Heart left ventricle (tissue), 16 donors: Measurements from ENCODE around the gene FAM32A. TPM values are rescaled to one million over a fixed set of nuclear protein-coding genes. Genes with fewer than 3 reads are reported as not detected.
A peak's percentile ranks its signal among the peaks of the same experiment; 100 is the strongest.

Experiments
- ATAC-seq, 4 donors: fragments of 200-7000 bp; cut with Tn5 transposase; one replicate each; pipeline ENCODE4 v1.9.1; 2020 to 2022; ENCODE audit warnings: moderate library complexity in 4 of 4, mild to moderate bottlenecking in 3 of 4, moderate number of reproducible peaks in 1 of 4
- DNase-seq, 5 donors: peaks; one replicate each; pipeline ENCODE4 v3.0.0-alpha.2; 2020
- H3K27ac ChIP-seq, 12 donors: fragments of 200-600 bp; sonication (generic) in 4 of 12; one replicate each; pipeline versions ENCODE4 v1.5.0 to v1.8.0; 2016 to 2022; ENCODE audit warnings: mild to moderate bottlenecking in 2 of 12
- H3K27me3 ChIP-seq, 9 donors: fragments of 200-600 bp; sonication (generic) in 2 of 9; one replicate each; pipeline versions ENCODE4 v1.5.1 to v1.8.0; 2016 to 2022; ENCODE audit warnings: mild to moderate bottlenecking in 3 of 9
- H3K36me3 ChIP-seq, 9 donors: fragments of 200-600 bp; sonication (generic) in 2 of 9; one replicate each; pipeline versions ENCODE4 v1.5.0 to v1.8.0; 2018 to 2022; ENCODE audit warnings: mild to moderate bottlenecking in 2 of 9
- H3K4me1 ChIP-seq, 12 donors: fragments of 200-600 bp; sonication (generic) in 4 of 12; one replicate each; pipeline versions ENCODE4 v1.5.0 to v1.8.0; 2016 to 2022; ENCODE audit warnings: mild to moderate bottlenecking in 3 of 12
- H3K4me3 ChIP-seq, 12 donors: fragments of 200-600 bp; sonication (generic) in 4 of 12; one replicate each; pipeline versions ENCODE4 v1.5.0 to v1.8.0; 2017 to 2022; ENCODE audit warnings: mild to moderate bottlenecking in 9 of 12, moderate library complexity in 4 of 12
- H3K9me3 ChIP-seq, 12 donors: fragments of 200-600 bp; sonication (generic) in 4 of 12; one replicate each; pipeline versions ENCODE4 v1.5.0 to v1.8.0; 2016 to 2022; ENCODE audit warnings: mild to moderate bottlenecking in 1 of 12
- CTCF ChIP-seq, 12 donors: fragments of 200-600 bp; sonication (generic) in 4 of 12; IDR thresholded peaks; one replicate each; pipeline versions ENCODE4 v1.5.0 to v1.8.0; 2018 to 2022; ENCODE audit warnings: antibody characterized with exemption in 12 of 12, mild to moderate bottlenecking in 5 of 12
- POLR2A ChIP-seq, 2 donors: fragments of 450-650 bp; IDR thresholded peaks; one replicate each; pipeline ENCODE4 v1.6.1; 2017; ENCODE audit warnings: antibody characterized with exemption in 2 of 2, mild to moderate bottlenecking in 2 of 2, moderate library complexity in 2 of 2
- WGBS, 4 donors: extraction: QIAGEN DNeasy Blood & Tissue Kit in 2 of 4; methylation state at CpG; one replicate each; pipeline versions ENCODE4 v1.1.5 to v1.1.7; 2013 to 2018; 5-methylcytosine and 5-hydroxymethylcytosine counted together
- intact Hi-C, 10 donors: fragments of 100-400 bp; cut with DNase I; formaldehyde crosslinking; loops; one replicate each; pipeline versions ENCODE4 v1.11.1 to v1.14.2; 2022
- polyA plus RNA-seq, 2 donors: library from polyadenylated mRNA; stranded (reverse); fragments of 200-250 nt; gene quantifications; one replicate each; pipeline ENCODE4 v1.2.3, GENCODE V29; 2013
- total RNA-seq, 9 donors: library from RNA; depleted of rRNA in 2 of 9; stranded (reverse); fragments of >200 nt in 2 of 9; fragmentation: NEBNext Ultra II Directional in 3 of 9; extraction: Animal tissue kit (Norgen Biotek cat#: 25700) in 3 of 9; gene quantifications; one replicate each; pipeline versions ENCODE4 v1.1.0 to v1.2.4, GENCODE V29; 2016 to 2023
- donor health status: ischemic (EF 13 %, LVEDD 7.1; RV severe dilation, severe dysfunction).
- donor health status: healthy with polysubstance abuse.
- donor health status: DM: no; HTN: yes; CAD: no.
- donor health status: DM: no; HTN: no; CAD: no.
- donor health status: ischemic (EF 25% LVEDD 6.9; RV normal size, moderate dysfunction).
- donor health status: ischemic (EF 25% LVEDD 5.7; RV mildly dilated, moderate dysfunction).
- donor health status: healthy.
- donor health status: DM: yes; HTN: yes; CAD: no.
- donor health status: ischemic (EF 35%, LVEDD 5.7; RV mildly dilated, moderate dysfunction).
- donor health status: nonischemic (EF 11% LVEDD 7.7; RV severe dilation, severe dysfunction).
- donor health status: DM: yes; HTN: yes; CAD: no.
- donor health status: PGD.
- donor health status: ischemic (EF 29% LVEDD 5.4; RV normal size, mild dysfunction).
- donor health status: nonischemic (EF 23%, LVEDD 6.1; RV moderate dilation, normal function).

The FAM32A gene
- total and polyA plus RNA-seq, 11 donors: 32.0 to 94.5 (median 37.5) TPM

DNA sequence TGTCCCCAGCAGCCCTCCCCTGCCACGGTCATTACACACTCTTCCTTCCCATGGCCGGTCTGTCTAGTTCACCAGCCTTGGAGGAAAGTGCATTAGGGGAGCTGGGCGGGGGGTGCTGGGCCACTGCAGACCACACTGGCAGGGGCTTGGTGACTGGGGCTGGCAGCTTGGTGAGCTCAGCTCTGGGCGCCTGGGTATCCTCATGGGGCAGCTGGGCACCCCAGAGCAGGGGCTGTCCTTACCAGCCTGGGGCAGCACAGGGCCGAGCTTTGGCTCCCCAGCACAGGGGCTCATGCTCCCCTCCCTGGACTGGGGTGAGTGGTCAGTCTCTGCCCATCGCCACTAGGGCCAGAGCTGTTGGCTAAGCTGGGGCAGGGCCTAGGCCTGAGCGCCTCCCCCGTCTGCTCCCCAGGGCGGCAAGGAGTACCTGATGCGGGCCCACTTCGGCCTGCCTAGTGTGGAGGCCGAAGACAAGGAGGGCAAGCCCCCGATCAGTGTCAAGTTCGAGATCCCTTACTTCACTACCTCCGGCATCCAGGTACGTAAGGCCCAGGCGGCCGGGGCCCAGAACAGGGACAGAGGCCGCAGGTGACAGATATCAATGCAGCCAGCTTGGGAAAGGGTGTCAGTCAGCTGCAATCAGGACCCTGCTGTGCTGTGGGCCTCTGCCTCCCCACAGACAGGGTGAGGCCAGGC lies 48.0 kb downstream of the FAM32A start:
- no peak for TF ChIP-seq CTCF (IDR thresholded peaks at IDR 0.05)
- no peak for TF ChIP-seq POLR2A (IDR thresholded peaks at IDR 0.05)
- Histone ChIP-seq H3K4me3 (no peak overlapping the region), H3K9me3 (no peaks in the 10 kb centered on the region), H3K4me1 (peaks cover 0 to 15% (median 0%) of the 10 kb centered on the region in 12 donors), H3K27ac (no peak overlapping the region), H3K36me3 (peaks cover 0 to 81% (median 75%) of the 10 kb centered on the region in 9 donors), H3K27me3 (no peaks in the 10 kb centered on the region)
- ATAC-seq: peak in 2 of 4 donors; percentile 3 to 18
- intact Hi-C loops: no loop called here
- WGBS, 4 donors: 92 to 96% (median 96%) methylated on average over 14 to 19 of the region's 19 CpGs
- no peak for DNase-seq

DNA sequence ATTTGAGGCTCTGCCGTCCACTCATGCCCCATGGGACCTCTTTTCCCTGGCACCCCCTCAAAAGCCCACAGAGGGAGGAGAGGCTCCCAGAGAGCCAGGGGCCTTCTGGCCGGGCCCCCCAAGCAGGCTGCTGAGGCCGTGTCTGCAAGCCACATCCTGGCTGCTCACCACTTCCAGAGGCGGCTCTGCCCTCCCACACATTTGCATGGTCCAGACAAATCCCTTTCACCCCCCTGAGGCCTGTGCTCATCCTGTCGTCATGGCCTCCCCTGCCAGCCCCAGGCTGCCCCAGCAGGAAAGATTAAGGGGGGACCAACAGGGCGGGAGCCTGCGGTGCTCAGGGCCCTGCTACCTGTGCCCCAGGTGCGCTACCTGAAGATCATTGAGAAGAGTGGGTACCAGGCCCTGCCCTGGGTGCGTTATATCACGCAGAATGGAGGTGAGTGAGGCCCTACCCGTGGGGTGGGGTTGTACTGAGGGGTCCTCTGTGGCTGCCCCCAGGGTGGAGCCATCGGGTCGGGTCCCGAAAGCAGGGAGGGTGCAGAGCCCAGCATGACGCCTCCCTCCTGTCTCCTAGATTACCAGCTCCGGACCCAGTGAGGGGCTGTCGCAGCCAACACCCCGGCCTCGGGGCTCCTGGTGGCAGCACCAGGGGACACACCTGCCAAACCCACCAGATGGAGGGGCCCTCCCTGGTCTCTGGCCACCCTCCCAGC lies 48.8 kb downstream of the FAM32A start:
- no peaks in the 10 kb centered on the region for H3K9me3 ChIP-seq
- no peak overlapping the region for H3K27ac ChIP-seq
- peaks cover 0 to 23% (median 0%) of the 10 kb centered on the region in 12 donors for H3K4me1 ChIP-seq
- H3K27me3 ChIP-seq: no peaks in the 10 kb centered on the region
- no peak for TF ChIP-seq POLR2A (IDR thresholded peaks at IDR 0.05)
- no peak for TF ChIP-seq CTCF (IDR thresholded peaks at IDR 0.05)
- intact Hi-C loops: no loop called here
- DNase-seq (no peak), ATAC-seq (no peak)
- no peak overlapping the region for H3K4me3 ChIP-seq
- WGBS, 4 donors: 83 to 91% (median 90%) methylated on average over 11 to 19 of the region's 19 CpGs
- H3K36me3 ChIP-seq: peaks cover 0 to 73% (median 68%) of the 10 kb centered on the region in 9 donors

DNA sequence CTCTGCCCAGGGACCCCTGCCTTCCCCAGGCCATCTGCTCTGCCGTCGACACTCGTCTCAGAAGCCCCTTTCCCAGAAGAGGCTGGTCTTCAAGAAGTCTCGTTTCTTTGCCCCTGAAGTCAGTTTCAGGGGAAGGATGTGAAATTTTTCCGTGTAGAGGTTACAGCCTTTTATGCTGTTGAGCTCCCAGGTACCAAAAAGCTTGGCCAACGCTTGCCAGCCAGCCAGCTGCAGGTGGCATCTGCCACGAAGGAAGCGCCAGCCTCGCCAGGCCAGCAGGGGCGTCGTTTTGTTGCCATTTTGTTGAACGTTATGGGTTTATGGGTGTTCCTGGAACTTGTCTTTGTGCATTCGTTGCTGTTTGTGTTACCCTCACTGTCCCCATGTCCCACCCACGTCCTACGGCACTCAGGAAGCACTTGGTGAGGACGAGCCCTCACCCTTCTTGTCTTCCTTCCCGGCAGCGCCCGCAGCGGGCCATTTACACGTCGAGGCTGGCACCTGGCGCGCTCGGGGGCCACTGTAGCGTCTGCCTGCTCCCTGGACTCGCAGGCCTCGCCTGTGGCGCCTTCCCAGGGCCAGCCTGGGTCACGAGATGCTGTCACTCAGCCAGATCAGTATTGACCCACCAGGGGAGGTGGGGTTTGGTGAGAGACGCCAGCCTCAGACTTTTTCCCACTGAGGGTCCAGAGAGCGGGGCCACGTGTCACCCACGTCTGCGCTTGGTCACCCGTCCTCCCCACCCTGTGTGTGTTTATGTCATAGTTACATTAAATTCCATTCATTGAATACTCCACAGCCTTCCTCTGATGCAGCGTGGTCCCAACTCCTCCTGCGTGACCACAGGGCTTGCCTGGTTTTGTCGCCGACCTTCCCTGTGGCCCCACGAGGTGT lies 49.6 kb downstream of the FAM32A start:
- ATAC-seq: peak in 1 of 4 donors; percentile 8
- intact Hi-C loops: loop anchor here in 1 of 10 donors (5.0 kb wide), 1 partner anchor 138 kb away; no protein-coding TSS in a partner anchor
- Histone ChIP-seq H3K27ac (no peak overlapping the region), H3K27me3 (no peaks in the 10 kb centered on the region), H3K4me3 (no peak overlapping the region), H3K36me3 (peaks cover 0 to 65% (median 59%) of the 10 kb centered on the region in 9 donors), H3K4me1 (peaks cover 0 to 23% (median 0%) of the 10 kb centered on the region in 12 donors), H3K9me3 (no peaks in the 10 kb centered on the region)
- no peak for TF ChIP-seq POLR2A (IDR thresholded peaks at IDR 0.05)
- TF ChIP-seq CTCF (IDR thresholded peaks at IDR 0.05): no peak
- WGBS, 4 donors: 91 to 92% (median 91%) methylated on average over 41 of the region's 41 CpGs
- peak in 1 of 5 donors; percentile 21 for DNase-seq
